Thyroid gland (tissue), 4 donors: ENCODE data around the gene KCNQ2.

Experiments
- POLR2A ChIP-seq, 2 donors: fragments of 450-650 bp; IDR thresholded peaks; one replicate each; pipeline ENCODE4 v1.6.1; 2017; ENCODE audit warnings: antibody characterized with exemption in 2 of 2, mild to moderate bottlenecking in 2 of 2, moderate library complexity in 1 of 2
- TF ChIP-seq, protein P1 (sequence below), 6 experiments: fragments of 200-600 bp in 3 of 6; fragments of 450-650 bp in 3 of 6; sonication (generic) in 3 of 6; IDR thresholded peaks; one replicate each; pipeline ENCODE4 v1.5.1; 2016 to 2019; ENCODE audit warnings: antibody characterized with exemption in 6 of 6, mild to moderate bottlenecking in 2 of 6, inconsistent platforms in 1 of 6, moderate library complexity in 1 of 6

- TF ChIP-seq, protein P1, sequence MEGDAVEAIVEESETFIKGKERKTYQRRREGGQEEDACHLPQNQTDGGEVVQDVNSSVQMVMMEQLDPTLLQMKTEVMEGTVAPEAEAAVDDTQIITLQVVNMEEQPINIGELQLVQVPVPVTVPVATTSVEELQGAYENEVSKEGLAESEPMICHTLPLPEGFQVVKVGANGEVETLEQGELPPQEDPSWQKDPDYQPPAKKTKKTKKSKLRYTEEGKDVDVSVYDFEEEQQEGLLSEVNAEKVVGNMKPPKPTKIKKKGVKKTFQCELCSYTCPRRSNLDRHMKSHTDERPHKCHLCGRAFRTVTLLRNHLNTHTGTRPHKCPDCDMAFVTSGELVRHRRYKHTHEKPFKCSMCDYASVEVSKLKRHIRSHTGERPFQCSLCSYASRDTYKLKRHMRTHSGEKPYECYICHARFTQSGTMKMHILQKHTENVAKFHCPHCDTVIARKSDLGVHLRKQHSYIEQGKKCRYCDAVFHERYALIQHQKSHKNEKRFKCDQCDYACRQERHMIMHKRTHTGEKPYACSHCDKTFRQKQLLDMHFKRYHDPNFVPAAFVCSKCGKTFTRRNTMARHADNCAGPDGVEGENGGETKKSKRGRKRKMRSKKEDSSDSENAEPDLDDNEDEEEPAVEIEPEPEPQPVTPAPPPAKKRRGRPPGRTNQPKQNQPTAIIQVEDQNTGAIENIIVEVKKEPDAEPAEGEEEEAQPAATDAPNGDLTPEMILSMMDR (IDR thresholded peaks at IDR 0.05): no peak
- no peak for TF ChIP-seq POLR2A (IDR thresholded peaks at IDR 0.05)
Measured at GRCh38 chr20:63491078-63491477, 18.6 kb upstream of the KCNQ2 start.
